Ammon's horn (tissue), 1 donor: ENCODE results near the gene SEC31B.

Experiments
- DNase-seq: peaks from one replicate; pipeline ENCODE4 v3.0.0-alpha.2; 2016; ENCODE audit warnings: low spot score

The SEC31B gene, protein sequence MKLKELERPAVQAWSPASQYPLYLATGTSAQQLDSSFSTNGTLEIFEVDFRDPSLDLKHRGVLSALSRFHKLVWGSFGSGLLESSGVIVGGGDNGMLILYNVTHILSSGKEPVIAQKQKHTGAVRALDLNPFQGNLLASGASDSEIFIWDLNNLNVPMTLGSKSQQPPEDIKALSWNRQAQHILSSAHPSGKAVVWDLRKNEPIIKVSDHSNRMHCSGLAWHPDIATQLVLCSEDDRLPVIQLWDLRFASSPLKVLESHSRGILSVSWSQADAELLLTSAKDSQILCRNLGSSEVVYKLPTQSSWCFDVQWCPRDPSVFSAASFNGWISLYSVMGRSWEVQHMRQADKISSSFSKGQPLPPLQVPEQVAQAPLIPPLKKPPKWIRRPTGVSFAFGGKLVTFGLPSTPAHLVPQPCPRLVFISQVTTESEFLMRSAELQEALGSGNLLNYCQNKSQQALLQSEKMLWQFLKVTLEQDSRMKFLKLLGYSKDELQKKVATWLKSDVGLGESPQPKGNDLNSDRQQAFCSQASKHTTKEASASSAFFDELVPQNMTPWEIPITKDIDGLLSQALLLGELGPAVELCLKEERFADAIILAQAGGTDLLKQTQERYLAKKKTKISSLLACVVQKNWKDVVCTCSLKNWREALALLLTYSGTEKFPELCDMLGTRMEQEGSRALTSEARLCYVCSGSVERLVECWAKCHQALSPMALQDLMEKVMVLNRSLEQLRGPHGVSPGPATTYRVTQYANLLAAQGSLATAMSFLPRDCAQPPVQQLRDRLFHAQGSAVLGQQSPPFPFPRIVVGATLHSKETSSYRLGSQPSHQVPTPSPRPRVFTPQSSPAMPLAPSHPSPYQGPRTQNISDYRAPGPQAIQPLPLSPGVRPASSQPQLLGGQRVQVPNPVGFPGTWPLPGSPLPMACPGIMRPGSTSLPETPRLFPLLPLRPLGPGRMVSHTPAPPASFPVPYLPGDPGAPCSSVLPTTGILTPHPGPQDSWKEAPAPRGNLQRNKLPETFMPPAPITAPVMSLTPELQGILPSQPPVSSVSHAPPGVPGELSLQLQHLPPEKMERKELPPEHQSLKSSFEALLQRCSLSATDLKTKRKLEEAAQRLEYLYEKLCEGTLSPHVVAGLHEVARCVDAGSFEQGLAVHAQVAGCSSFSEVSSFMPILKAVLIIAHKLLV

DNA sequence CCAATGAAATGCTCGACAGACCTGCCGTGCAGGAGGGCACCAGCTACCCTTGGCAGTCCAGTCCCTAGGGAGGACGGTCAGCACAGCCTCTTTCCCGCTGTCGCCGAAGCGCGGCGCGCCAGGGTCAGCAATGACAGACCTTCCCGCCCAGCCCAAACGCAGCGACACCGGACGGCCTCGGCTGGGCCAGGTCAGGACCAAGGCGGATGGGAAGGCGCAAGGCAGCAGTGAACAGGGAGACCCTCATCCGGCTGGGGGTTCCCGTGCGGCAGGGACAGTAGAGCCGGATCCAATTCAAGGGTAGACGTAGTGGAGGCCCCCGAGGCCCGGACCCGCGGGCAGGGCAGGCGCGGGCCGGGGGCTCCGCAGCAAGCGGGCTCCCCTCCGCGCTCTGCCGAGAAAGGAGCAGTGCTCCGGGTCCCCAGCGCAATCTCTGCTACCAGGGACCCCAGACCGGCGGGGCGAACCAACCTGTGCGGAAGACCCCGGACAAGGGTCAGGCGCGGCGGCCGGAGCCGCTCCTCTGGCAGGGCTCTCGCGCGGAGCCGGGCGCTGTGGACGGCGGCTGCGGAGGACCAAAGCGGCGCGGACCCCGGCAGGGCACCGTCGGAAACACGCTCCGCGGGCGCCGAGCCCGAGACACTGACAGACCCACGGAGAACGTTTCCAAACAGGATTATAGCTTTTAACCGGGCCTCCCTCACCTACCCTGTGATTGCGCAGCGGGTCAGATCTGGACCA, at the start of gene SEC31B:
Gene SEC31B, minus strand, starts transcription at position 551 of the 741 bp plus-strand sequence. CDS start 2,909 bp downstream, outside the sequence.
- DNase-seq = peak; percentile 73

DNA sequence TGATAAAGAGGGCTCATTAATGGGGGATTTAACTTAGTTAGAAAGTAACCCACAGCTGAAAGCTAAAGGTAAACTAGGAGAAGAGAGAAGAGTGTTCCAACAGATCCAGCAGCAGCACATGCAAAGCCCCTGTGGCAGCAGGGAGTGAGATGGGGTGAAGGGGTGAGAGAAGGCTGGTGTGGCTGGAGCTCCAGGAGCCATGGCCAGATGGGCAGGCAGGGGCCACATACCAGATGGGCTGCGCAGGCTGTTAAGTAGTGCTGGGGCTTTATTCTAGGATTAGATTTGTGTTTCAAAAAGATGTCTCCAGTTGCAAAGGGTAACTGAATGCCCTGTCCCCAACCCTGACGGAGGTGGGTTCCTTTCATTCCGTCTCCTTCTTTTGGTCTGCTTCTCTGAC, 49.3 kb upstream of the SEC31B start:
- DNase-seq = no peak

DNA sequence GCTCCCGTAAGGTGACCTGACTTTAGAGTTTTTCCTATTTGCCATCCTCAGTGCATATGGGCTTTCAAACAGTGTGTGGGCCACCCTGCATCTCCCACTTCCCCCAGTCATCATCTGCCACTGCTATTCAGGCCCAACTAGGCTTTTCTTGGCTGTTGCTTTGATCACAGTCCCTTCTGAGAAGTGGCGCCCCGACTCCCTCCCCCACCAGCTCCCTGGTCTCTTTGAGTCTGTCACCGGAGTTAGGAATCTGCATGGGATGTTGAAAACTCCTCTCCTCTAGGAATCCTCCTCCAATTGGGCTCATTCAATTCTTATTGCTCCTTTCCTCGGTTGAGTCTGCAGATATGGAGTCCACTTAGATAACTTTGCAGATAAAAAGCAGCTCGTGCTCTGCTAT, 48.2 kb upstream of the SEC31B start:
- DNase-seq = no peak

DNA sequence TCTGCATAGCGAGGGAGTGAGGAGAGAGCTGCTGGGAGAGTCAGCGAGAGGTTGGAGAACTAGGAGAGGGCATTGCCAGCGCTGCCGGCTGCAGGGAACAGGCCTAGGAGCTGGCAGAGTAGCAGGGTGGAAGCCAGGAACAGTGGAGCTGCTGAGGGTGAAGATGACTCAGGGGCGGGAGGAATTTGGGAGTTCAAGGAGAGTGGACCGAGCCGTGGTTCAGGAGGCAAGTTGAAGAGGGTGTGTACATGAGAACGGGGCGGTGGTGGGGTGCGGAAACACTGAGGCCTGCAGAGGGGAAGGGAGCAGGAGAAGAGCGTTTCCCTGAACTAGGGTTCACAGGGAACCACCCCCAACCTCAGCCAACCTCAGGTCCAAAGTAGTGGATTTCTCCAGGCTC, 47.6 kb upstream of the SEC31B start:
- DNase-seq = no peak

DNA sequence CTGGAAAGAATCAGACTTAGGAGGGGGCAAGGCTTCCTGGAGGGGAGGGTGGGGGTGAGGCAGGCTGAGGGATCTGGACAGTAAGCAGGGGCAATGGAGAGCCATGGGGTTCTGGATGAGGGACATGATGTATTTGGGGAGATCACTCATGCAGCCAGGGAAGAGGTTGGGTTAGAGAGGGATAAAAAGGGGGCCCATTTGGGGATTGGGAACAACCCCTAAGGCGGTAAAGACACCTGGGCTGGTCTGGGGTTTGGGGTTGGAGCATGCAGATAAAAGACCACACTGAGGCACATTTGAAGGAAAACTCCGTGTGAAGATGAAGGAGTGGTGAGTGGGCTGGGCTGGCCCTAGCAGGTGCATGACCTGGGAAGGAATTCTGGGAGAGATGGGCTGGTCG, 46.9 kb upstream of the SEC31B start:
- no peak for DNase-seq

DNA sequence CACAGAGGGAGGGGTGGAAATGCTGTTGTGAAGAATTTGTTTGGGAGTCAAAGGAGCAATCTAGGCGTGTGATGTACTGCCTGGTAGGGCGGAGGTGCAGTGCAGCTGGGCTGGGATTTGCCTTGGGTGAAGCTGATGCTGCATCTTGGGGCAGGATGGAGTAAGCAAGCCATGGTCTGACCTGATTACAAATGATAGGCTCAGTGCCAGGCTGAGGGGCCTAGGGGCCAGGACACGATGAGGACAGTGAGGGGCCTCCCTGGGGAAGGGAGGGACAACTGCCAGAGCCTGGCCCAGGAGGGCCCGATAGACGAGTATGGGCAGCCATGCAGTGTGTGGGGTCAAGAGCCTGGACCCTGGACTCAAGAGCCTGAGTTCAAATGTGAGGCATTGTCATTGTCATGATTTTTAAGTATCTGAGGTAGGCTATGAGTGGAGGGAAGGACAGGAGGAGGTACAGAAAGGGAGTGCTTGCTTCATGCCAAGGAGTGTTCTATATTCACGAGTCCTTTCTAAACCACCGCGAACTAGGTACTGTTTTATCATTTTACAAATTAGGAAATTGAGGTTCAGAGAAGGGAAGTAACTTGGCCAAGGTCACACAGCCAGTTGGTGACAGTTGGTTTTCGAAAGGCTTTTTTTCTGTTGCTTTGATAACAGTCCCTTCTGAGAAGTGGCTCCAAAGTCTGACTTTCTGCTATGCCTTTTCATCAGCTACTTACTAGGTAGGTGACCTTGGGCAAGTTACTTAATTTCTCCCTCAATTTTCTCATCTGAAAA, 45.7 kb upstream of the SEC31B start:
- DNase-seq = no peak

DNA sequence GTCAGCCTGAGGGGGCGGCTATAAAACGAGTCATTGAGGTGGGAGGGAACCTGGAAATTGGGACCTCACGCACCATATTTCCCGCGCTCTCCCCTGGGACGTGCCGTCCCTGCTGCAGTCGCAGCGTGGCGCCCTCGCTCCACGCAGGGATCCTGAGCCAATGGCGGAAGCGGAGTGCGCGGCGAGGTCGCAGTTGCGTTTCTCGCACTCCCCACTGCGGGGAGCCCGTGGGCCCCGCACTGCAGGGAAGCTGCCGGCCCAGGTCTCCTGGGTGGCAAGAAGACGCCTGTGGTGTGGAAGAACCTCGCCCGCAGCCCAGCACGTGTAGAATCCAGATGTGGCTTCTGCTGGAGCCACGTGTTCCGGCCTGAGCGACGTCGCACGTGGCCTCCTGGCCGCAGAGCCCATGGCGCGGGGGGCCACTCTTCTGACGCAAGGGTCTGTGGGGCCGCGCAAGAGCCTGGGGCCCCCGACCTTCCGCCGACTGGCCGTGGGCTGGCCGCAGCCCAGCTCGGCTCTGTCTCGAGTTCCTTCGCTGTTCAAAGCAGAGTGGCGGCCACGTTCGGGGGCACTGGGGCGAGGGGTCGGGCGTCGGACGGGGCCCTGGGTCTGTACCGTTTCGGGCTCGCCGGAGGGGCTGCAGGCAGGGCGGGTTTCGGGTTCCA, 42.5 kb upstream of the SEC31B start:
- peak; percentile 76 for DNase-seq

DNA sequence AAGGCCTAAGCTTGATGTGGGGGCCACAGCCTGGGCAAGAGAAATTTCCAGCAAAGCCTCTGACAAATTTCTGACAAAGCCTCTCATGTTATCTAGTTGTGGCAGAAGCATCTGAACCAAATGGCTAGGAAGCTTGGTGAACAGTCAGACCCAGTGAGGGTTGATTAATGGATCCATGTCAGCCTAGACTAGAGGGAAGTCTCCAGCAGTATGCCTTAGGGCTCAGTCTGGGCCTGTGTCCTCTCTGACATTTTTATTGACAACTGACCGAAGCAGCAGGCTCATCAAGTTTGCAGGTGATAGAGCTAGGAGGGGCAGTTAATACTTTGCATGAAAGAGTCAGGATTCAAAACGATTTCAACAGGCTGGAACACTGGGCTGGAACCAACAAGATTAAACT, 41.3 kb upstream of the SEC31B start:
- no peak for DNase-seq

DNA sequence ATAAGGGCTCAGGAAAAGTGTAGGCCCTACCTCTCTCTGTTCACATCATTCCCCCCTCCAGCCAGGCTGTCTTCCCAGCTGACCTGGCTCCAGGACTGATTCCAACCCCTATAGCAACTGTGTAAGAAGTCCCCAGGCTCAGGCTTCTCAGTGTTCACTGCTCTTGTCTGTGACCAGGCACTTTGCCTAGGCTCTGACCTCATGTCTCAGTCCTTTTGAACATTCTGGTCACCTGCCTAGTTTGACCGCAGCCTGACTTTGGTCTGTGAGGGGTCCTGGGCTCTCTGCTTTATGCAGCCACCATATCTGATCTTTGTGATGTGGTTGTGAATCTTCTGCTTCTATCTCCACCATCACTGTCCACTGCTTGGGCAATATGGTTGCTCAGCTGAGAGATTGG, 40.6 kb upstream of the SEC31B start:
- DNase-seq = no peak

DNA sequence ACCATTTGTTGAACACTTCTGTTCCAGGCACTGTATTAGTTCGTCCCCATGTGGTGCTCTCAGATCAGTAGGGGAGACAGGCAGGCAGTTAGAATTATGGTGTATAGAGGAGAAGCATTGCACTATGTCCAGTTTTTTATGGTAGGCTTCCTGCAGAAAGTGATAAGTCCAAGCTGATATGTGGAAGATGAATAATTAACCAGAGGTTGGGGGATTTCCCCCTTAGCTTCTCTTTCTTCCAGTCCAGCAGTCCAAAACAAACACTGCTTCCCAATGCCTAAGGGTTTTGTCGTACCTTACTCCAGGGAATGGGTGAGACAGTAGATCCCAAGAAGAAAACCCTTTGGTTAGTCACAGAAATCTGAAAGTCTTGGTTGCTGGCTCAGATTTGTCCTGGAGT, 35.2 kb upstream of the SEC31B start:
- DNase-seq = no peak

DNA sequence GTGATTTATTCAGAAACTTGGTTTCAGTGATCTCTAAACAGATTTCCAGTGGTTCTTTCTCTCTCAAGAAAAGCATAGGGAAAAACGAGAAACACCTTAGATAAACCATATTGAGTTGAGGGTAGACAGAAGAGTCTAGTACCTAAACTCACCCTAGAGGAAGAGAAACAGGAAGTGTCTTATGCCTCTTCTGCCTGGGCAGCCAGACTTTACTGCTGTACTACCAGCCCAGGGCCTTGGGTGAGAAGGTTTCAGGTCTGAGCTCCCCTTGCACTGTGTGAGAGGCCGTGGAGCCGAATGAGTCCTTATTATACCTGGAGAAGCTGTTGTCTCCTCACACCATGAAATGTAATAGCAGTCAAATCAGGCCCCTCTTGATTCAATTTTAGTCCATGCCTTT, 34.3 kb upstream of the SEC31B start:
- DNase-seq = no peak

DNA sequence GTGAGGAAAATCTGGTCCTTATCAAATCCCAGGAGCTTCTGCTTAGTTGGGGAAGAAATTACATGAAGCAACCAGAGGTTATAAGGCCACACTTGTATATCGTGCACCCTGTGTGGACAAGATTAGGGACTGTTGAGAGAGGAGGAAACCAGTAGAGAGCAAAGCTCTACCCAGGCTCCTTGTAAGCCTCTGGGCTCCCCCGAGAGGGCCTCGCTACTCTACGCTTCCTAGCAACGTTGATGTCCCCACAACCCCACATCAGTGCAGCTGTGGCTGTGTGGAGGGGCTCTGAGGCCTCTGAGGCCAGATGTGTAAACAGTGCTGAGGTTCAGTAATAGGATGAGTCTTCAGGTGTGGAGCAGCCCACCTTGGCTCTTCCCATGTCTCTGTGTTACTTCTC, 32.1 kb upstream of the SEC31B start:
- DNase-seq = no peak

DNA sequence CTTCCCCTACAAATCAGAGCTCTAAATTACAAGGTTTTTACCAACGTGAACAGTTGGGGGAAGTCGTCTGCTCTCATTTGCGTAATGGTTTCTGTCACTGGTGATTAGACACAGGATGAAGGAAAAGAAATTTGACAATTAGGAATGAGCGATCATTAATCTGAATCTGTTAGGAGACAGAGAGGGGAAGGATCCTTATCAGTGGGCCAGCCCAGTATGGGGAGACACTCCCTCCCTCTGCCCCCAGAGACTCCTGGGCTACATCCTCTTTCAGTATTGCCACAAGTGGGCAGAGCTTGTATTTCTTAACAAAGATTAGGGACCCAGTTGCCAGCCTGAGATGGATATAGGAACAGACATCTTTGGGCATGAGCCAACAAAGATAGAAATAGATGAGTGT, 31.5 kb upstream of the SEC31B start:
- no peak for DNase-seq

DNA sequence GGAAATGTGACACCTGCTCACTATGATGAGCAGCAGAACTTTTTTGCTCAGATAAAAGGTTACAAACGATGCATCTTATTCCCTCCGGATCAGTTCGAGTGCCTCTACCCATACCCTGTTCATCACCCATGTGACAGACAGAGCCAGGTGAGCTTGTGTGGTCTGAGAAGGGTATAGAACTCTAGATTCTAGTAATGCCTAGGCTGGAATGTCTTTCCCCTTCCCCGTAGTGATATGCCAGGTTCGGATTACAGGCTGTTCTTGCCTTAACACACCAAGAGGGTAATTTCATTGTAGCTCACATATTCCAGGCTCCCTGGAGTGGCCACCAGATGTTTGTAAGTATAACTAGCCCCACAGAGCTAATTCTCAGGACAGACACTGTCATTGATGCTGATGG, 25.3 kb upstream of the SEC31B start:
- DNase-seq = no peak

DNA sequence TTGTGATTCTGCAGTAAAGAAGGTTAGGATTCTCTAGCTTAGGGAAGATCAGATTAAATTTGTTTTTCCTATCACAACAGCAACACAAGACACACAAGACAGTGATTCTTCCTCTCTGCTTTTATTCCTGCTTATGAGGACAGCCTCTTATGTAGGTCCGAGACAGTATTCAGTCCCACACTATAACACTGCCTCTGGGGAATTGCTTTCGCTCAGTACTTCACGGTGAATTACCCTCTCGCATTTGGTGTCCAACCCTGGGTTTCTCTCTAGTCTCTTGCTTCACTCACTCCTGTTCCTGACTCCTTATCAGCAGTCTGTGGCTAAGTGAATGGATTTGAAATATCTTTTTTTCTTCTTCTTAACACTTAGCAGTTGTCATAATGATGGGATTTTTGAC, 17.8 kb upstream of the SEC31B start:
- DNase-seq = no peak

DNA sequence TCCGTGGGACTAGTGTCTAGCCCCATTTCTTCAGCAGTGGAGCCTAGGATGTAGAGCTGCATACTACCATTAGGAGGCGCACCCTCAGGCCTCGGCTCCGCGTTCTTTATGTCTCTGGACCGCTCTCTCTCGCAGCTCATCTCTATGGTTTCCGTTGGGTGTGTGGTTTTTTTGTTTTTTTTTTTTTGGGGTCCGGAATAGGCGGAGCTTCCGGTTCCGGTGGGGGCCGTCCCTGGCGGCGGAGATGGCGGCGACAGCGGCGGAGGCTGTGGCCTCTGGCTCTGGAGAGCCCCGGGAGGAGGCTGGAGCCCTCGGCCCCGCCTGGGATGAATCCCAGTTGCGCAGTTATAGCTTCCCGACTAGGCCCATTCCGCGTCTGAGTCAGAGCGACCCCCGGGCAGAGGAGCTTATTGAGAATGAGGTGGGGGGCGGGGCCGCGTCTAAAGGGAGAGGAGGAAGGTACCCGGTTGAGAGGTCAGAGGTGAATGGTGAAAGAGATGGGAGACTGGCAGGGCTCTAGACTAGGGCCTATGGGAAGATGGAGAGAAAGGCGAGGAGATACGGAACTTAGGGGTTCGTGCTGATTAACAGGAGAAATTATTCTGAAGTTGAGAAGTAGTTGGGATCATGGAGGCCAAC, 16.2 kb upstream of the SEC31B start, which contains the start of gene HIF1AN:
Gene HIF1AN, plus strand, starts transcription at position 229 of the 639 bp plus-strand sequence. Its CDS starts 16 bp downstream, at position 245.
- DNase-seq = peak; percentile 97

DNA sequence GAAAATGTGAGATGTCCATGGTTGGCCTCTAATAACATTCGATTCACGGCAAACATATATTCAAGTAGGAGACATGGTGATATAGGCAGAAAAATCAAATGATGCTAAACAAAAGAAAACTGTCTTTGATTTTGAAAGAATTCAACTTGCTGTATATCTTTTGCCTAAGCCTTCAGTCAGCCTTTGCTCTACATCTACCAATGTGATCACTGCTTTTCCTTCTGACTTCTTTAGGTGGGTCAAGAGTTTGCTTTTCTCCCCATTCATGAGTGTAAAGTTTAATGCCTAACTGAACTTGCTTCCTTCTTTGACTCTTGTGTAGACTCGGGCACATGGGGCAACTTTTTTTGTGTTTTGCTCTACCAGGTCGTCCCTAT, 15.7 kb upstream of the SEC31B start:
- DNase-seq = no peak

DNA sequence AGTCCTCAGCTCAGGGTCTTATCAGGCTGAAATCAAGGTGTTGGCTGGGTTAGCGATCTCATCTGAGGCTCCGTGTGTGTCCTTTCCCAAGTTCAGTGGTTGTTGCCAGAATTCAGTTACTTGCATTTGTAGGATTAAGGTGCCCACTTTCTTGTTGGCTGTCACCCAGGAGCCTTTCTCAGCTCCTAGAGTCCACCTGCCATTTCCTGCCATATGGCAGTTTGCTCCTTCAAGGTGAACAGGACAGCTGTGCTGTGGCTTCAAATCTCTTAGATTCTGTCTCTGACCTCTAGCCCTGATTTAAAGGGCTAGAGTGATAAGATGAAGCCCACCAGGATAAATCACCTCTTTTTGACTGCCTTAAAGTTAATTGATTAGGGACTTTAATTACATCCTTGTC, 15.1 kb upstream of the SEC31B start:
- DNase-seq = no peak

DNA sequence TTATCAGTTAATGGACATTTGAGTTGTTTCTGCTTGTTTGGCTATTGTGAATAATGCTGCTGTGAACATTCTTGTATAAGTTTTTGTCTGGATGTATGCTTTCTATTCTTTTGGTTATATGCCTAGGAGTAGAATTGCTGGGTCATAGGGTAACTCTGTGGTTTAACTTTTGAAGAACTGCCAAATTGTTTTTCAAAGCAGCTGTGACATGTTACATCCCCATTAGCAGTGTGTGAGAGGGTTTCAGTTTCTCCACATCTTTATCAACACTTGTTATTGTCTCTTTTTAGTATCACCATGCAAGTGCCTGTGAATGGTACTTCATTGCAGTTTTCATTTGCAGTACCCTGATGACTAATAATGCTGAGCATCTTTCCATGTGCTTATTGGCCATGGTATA, 12.1 kb upstream of the SEC31B start:
- no peak for DNase-seq
